Stimulated activated CD4-positive, alpha-beta T cell treated with anti-CD3 and anti-CD28 coated beads, Interleukin-4, amount 100 ng/mL, for 4 hours (primary cell): Measurements from ENCODE around the gene SCN2B.

Source experiments
- DNase-seq, 2 experiments: peaks; one replicate each; pipeline ENCODE4 v3.0.0-alpha.2; 2020

Gene SCN2B

DNA sequence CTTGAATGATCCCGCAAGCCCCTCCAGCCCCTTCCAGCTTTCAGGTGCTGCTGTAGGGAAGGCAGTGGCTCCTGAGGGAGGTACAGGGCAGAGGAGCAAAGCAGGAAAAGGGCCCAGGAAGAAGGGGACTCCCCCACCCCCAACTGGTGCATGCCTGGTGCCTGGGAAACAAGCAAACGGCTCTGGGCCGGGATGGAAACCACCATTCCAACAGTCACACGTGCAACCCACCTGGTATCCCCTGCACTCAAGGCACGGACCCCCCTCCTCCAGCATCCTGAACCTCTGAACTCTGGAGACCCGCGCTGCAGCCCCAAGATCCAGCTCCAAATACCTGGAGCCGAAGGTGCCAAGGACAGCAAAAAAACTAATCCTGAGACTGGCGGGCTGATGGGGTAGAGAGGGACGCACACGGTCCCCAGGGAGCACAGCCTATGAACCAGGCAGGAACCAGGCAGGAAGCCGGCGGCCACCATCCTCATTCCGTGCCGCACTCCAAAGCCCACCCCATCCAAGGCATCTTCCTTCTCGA, 24.4 kb downstream of the SCN2B start:
- no peak for DNase-seq

DNA sequence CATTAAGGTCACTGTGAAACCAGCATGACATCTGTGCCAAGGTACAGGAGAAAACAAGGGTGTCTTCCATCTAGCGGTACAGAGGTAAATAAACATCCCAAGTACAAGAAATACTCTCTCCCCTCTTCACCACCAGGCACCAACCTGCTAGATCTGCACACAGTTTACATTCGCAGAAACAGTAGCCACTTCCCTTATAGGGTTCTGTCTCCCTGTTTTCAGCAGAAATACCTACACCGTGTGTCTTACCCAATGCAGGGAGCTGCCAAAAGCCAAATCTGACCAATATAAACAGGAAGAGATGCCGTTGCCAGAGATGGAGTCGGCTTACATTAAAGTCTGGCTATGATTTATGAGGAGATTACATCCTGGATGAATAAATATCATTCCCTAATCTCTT, 25.0 kb downstream of the SCN2B start:
- no peak for DNase-seq

DNA sequence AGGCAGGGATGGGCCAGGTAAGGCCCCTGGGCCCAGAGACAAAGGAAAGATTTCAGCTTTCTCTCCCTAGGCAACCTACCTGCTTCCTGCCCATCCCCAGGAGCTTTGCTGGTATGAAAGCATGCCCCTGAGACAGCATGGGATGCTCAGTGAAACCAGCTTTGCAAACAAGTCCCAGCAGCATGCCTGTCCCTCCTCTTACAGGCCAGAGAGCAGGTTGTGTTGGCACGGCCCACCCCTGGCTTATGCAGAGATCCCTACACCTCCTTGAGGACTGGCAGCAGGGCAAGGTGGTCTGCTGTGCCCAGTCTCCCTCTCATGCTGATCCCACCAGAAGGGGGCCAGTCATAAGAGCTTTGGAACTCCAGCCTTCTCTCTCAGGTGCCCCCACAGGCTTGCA, 26.9 kb downstream of the SCN2B start:
- no peak for DNase-seq

DNA sequence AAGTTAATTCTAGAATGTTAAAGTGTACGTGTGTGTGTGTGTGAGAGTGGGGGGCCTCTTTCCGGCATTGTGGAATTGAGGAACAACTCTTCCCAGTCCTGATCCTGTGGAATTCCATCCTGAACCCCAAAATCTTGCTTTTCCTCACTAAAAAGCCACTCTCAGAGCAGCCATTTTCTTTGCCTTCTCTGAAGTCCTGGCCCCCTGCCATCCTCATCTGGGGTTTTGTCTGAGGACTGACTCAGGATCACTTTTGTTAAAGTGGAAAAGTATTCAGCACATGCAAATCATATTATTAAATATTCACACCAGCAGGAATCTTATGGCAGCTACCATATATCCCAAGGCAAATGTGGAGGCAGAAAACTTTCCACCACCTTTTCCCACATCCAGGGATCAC, 27.6 kb downstream of the SCN2B start:
- no peak for DNase-seq

DNA sequence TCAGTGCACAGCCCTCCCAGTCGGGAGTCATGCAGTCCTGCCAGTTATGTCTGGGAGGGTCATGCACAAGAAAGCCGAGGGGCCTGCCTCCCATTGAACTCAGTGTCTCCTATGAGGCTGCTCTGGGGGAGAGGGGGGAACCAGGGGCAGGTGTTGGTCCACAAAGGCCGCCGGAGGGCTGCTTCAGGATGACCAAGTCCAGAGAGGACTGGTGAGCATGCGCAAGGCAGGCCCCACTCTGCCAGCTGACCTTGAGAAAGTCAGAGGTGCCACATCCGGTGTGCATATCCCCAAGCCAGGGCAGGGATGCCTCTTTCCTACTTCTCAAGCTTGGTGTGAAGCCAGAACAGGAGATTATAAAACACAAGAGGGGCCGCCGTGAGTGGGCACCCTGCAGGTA, 28.2 kb downstream of the SCN2B start:
- no peak for DNase-seq

DNA sequence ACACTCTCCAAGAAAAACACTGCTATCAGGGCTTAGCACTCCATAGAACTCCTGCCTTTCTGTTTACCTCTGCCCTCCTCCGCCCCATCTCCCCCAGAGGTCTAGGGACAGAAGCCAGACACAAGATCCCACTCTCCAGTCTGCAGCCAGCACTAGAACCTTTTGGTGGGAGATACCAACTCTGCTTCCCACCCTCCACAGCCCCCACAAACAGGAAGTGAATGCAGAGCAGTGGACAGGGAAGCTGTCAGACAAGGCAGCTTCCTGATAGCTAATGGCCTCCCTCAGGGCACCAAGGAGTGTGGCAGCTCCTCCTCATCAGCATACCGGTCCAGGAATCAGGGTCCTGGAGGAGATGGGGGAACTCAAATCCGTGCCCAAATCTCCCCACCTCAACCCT, 28.9 kb downstream of the SCN2B start:
- DNase-seq, result no peak

DNA sequence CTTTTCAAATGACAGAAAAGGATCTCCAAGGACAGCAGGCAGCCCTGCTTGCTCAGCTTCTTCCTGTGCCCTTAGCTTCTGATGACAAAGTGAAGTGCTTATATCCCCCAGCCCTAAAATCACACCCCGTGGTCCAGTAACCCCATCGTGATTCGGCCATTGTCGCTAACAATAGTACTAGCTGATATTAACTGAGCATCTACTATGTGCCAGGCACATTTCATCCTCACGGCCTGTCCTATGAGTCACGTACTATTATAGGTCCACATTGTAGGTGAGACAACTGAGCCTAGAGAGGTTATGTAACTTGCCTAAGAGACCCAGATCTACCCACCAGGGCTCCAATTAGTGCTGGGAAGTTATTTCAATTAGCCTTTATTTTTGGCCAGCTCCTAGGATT, 29.9 kb downstream of the SCN2B start:
- no peak for DNase-seq

DNA sequence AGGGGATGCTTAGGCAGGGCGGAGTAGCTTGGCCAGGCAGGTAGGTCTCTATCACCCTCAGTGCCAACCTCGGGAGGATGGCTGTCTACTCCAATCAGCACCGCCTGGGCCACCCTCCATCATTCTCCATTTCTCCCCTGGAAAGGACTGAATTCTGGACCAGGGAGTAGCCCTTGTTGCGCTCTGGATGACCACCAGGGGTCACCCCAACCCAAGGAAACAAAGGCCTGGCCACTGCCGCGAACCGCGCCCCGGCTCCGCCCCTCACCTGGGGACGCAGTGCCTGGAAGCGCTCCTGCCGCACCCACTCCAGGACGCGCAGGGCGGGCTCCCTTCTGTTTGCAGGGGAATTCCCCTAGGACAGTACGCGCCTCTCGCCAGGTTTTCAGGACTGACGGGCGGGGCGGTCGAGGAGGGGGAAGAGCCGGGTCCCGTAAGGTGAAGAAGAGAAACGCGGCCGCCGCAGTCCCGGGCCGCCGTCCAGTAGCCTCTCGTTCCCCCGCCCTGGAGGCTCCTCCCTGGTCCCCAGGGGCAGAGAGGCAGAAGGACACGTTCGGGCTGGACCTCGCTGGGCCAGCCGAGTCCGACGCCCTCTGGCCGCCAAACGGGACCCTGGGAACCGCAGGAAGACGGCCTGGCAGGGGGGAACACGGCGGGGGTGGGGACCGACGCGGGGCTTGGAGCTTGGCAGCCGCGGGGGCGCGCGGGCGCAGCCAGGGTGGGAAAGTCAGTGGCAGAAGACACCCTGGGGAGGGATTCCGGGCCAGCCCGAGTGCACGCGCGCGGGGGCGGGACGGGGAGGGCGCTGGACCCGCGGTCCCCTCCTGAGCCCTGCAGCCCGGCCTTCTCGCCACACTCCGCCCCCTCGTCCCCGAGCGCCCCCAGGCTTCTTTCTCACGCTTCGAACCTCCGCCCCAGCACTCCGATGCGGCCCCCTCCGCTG, 30.9 kb downstream of the SCN2B start:
- DNase-seq, result peak; percentile 77 to 86

DNA sequence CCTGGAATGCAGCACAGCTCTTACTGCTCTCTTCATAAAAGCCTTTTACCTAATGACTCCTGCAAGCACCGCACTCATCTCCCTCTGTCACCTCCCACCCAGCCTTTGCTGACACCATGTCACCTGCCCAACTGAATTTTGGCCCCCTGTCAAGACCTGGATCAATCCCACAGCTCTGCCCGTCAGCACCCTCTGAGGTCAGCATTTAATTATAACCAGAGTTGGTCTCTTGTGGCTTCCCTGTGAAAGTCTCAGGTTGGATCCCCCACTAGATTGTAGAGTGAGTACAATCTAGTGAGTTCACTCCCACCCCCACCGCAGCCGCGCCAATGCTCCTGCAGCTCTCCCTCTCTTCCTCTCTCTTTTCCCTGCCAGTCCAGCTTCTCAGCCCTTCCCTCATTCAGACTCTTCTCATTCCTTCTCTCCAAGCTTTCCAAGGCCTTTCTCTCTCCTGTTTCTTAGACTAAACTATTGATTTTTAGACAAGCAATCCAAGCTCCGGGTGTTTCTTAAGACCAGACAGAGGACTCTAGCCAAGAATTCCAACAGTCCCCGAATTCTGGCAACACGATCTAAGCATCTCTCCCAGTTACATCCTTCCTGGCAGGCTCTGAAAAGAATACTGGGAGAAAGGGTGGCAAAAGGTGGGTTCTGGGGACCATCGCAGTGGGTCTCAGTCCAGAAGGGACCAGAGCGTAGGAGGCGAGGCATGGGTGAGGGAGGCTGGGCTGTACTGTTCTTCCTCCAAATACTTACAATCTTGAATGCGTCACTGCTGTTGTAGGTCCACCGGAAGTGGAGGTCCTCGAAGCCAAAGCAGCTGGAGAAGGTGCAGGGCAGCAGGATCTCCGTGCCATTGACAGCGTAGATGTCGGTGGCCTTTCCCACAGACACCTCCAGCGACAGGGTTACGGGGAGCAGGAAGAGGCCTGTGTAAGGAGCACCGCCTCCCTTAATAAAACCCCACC, 31.9 kb downstream of the SCN2B start:
- DNase-seq, result no peak

DNA sequence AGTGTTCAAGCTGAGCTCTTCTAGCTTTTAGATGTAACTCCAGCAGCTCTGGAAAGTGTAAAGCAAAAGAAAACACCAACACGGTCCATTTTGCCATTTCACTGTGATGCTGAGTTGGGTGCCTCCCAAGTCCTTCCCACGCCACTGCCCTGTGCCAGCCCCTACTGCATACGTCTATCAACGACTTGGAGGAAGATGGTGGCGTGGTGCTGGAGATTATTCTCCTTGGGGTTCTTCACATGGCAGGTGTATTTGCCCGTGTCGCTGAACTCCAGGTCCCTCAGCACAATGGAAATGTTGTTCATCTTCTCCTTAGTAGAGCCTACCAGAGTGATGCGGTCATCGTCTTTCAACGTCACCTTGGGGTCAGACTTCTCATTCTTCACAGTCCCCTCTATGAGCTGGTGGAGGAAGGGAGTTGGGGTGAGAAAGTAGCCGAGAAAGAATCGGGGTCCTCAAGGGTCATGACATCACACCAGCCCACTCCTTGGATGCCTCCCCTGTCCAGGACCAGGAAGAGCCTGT, 32.7 kb downstream of the SCN2B start:
- no peak for DNase-seq

DNA sequence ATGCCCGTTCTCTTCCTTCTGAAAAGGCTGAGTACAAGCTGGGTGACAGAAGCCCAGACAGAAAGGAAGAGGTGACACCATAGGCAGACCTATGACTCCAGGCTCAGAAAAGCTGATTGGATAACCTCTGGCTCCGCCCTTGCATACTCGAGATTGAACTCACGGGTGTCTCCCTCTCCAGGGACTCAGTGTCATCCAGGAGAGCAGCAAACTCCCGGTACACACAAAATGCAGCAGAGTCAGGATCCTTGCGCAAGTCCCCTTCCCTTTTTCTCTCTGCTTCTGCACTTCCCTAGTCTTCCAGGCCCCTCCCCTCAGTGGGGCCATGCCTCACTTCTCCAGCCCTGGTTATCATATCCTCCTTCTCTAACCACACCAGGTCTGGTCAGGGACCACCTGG, 33.6 kb downstream of the SCN2B start:
- DNase-seq, result no peak

DNA sequence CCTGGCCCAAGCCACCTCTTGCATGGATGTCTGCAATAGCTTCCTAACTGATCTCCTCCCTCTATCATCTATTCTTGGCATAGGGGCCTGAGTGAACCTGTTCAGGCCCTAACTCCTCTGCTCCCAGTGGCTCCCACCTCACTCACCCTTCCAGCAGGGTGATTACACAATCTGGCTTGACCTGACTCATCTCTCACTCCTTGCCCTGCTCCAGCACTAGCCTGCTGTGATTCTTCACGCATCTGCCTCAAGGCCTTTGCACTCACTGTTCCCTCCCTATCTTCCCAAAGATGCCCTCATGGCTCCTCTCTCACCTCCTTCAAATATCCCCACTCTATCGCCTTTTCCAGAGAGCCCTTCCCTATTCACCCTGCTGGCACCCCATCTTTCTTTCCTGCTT, 34.4 kb downstream of the SCN2B start:
- no peak for DNase-seq

DNA sequence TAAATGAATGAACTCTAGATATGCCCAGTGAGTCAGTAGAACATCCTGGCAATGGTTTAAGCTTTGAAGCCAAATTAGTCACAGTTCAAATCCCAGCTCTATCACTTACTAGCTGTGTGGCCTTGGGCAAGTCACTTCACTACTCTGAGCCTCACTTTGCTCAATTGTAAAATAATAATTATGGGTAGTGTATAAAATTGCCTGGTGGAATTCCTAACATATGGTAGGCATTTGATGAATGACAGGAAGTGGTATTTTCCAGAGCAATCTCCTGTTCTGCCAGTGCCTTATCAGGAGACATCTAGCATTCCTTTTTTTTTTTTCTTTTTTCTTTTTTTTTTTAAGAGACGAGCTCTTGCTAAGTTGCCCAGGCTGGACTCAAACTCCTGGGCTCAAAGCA, 36.9 kb downstream of the SCN2B start:
- no peak for DNase-seq

DNA sequence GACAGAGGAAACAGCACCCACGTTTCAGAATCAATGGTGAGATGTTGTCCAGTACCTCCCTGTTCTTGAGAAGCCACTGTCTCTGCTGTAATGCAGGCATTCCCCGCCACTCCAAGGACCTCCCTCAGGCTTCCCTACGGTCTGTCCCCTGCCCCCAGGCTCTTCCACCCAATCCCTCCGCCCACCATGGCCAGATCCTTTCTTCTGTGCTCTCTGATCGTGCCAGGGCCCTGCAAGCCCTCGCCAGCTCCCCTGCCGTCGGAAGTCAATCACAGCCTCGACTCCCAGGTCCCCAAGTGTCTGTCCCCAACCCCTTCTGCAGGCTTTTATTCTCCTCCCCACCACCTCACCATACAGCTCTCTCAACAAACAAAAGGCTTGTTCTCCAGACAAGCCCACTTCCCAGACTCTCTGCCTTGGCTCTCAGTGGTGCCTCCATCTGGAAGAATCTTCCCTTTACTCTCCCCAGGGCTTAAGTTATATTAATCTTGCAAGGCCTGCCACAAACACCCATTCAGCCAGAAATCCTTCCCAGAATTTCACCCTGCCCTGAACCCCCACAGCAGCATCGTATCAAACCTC, 37.5 kb downstream of the SCN2B start:
- no peak for DNase-seq

DNA sequence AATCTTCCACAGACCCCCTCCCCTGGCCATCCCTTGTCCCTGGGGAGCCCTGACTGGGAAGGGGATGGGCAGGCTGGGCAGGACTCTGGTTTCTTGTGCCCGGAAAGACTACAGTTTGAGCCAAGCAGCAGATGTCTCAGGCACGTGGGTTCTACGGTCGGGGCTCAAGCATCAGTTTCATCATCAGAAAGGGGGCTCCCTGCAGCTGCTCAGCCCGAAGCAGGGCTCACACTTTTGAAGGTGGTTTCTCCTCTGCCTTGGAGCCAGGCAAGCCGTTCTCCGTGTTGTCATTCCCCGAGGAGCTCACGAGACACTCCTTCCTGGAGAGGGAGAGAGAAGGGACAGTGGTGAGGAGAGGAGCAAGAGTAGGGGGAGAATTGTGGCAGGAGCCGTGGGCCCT, 39.6 kb downstream of the SCN2B start:
- DNase-seq, result no peak

DNA sequence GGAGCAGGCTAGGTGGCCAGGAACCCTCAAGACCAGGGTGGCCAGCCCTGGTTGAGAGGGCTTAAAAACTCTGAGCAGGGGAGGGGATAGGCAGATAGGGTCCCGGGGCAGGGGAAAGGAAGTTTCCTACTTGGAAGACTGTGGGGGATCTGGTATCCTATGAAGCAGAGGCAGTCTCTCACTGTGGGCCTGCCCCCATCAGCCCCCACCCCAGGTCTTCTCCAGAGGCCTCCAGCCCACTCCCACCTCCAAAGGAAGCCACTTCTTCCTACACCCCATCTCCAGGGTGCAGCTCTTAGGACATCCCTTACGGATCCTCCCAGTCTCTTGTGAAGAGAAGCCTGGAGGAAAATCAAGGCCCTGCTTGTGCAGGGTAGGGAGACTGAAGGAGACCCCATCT, 40.1 kb downstream of the SCN2B start:
- DNase-seq, result no peak

DNA sequence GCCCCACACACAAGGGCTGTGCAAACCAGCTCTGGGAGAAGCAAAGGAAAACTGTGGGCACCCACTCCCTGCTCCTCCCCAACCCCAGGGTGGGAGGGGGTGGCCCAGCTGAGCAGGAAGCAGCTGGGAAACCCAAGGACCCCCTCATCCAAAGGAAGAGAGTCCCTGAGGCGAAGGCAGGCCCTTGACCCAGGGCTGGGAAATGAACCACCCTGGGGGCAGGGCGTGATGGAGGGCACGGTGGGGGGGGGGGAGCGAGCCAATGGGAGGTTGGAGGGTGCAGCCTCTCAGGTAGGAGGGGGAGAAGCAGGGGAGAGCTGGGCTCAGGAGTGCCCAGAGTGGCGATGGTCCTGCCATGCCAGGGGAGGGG, 40.7 kb downstream of the SCN2B start:
- DNase-seq, result no peak

DNA sequence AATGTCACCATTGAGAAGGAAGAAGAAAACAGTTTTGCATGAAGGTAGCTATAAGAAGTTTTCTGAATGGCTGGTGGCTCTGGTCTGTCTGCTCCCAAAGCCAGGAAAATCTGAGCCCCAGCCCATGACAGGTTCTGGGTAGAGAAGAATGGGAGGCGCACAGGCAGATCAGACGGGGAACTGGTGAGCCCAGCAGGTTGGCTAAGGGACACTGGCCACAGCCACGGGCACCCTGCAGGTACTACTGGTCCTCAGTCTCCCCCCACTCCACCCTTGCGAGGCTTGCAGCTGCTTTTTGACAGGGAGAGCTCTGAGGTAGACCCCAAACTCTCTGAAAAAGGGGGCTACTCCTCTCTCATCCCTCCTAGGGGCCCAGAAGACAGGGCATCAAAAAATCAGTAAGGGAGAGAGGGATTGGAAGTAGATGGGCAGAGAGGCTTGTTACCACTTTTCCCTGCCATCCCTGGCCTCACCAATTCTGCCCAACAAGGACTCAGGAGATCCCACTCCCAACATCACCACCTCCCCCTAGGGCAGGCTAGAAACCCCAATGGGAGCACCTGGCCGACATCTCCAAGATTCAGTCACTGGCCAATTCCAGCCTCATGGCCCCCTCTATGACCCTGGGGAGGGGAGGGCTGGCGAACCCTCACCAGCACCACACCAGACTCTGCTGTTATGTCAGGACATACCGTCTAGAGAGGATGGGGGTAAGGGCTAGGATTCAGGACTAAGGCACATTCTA, 41.2 kb downstream of the SCN2B start:
- DNase-seq, result no peak

DNA sequence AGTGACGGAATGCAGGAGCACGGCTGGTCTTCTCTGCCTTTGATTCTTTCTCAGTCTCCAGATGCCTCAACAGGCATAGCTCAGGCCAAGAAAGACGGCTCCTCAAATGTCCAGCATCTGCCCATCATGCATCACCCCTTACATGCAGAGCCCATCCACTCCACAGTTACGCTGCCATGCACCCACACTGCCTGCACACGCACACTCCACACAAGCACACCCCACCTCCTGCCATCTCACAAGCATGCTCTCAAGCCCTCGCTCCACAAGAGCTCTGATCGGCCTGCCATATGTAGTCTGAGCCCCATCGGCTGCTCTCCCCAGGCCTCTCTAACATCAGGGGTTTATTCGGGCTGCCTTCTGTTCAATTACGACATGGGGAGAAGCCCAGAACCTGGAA, 42.6 kb downstream of the SCN2B start:
- DNase-seq, result no peak

DNA sequence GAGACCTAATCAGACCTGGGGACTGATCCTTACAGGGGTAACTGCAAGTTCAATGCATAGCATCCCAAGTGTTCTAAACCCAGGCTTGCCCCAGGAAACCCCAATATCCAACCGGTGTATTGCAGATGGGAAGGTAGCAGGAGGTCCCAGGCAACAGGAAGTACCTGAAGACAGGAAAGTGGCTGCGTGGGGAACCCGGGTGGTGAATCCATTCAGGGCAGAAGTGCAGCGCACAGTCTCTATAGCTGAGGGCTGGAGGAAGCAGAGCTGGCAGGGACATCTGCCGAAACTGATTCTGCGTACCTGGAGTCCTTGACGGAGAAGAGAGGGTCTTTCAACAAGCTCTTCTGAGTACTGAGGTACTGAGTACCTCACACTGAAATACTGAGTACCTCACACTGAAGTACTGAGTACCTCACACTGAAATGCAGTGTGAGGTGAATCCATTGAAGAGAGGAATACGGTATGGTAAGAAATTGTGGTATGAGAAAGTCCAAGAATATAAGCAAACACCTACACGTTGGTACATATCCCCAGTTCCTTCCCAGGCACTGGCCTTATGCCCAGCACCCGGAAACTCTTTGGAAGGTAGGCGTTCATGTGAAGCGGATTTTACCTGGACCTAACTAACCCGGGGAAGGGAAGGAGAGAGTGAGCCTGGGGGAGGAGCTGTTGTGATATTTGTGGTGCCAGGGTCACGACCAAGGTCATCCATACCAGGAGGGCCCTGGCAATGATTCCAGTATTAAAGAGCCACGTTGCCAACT, 43.9 kb downstream of the SCN2B start:
- no peak for DNase-seq

DNA sequence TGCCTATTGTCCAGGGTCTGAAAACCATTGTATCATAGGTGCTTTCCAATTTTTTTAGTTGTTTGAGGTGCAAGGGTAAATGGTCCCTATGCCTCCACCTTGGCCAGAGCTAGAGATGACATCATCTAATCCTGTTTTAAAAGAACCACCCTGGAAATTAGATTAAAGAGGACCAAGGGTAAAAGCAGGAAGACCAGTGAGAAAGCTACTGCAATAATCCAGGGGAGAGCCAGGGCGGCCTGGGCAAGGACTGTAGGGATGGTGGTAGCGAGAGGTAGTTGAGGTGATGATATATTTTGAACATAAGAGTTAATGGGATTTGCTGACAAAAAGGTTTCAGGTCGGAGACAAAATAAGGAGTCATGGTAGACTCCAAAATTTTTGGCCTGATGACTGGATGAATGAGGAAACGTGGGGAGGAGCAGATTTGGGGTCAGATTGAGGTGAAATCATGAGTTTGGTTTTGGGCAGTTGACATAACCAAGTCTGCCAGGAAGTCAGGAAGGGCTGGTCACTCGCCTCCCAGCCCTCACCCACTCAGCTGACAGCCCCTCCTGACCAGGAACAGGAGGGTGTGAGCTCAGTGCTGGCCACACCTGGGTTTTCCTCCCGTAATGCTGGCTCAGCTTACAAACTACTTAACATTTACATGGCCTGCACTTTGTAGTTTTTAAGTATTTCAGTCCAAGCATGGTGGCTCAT, 46.8 kb downstream of the SCN2B start:
- DNase-seq, result no peak
